ENCODE measurements around the gene POLL. TPM values are rescaled to one million over a fixed set of nuclear protein-coding genes. Genes with fewer than 3 reads are reported as not detected.

Gene POLL
- total and polyA plus RNA-seq, 2 of the 4 experiments (the other 2 are of a cell fraction): 6.3 to 23.7 TPM

DNA sequence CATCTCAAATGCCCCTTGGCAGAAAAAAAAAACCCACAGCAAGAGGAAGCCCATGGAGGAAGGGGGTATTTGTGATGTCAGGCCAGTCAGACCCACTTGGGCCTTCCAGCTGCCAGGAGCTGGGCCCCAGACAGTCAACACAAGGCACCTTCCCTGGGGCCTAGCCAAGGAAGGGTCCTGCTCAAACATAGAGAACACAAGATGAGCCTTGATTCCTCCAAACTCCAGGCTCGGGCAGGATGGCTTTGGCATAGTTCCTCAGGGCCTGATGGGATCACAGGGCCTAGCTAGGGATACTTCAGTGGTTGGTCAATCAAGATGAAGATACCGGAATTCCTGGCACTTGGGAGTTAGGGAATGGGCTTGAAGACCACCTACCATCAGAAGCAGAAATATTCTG is 30.8 kb upstream of the POLL start:
- ChIA-PET CTCF (no interaction called here), POLR2A (ENCODE audit: unreplicated experiment) (no interaction called here)
- no peaks in the 10 kb centered on the region for H4K20me1 ChIP-seq (ENCODE audit: insufficient read depth, low read length)
- H3K79me1 ChIP-seq (ENCODE audit: low read depth in 1 of 2, low read length in 2 of 2): no peaks in the 10 kb centered on the region
- H2AFZ ChIP-seq (replicated peaks; ENCODE audit: low read length, poor library complexity): no peak overlapping the region
- no peak overlapping the region for H2BK5ac ChIP-seq (ENCODE audit: low read depth, low read length, poor library complexity, severe bottlenecking)
- H3K23ac ChIP-seq (ENCODE audit: low read depth, low read length): no peak overlapping the region
- H3K27ac ChIP-seq (ENCODE audit: insufficient read depth, low read length): no peak overlapping the region
- intact Hi-C loops (cut with micrococcal nuclease): no loop called here
- DNase-seq: no peak
- peaks cover 2% of the 10 kb centered on the region; the same call in 1 of the 2 replicates for H3K9me1 ChIP-seq (ENCODE audit: insufficient read depth, low read length)
- no peak overlapping the region for H4K8ac ChIP-seq (ENCODE audit: low read depth in 2 of 2, low read length in 2 of 2)
- dilution Hi-C loops (cut with HindIII; ENCODE audit: low sequenced_read_pairs, unreplicated experiment): no loop called here
- H2BK120ac ChIP-seq (ENCODE audit: low read depth, low read length): no peak overlapping the region
- H3K56ac ChIP-seq (ENCODE audit: extremely low read depth, insufficient read depth, low read length): no peak overlapping the region
- H2AK9ac ChIP-seq (replicated peaks; ENCODE audit: low read depth, low read length, poor library complexity): no peak overlapping the region
- no peak for ATAC-seq (ENCODE audit: low read depth)
- H3K27me3 ChIP-seq (ENCODE audit: control insufficient read depth, insufficient read depth, low read length): no peaks in the 10 kb centered on the region
- H2BK15ac ChIP-seq (ENCODE audit: low read depth, low read length): no peak overlapping the region
- no peak overlapping the region for H3K4ac ChIP-seq (ENCODE audit: low read depth, low read length)
- no TSS peak for BruUV-seq (replicated peaks)
- TF ChIP-seq, protein P1, sequence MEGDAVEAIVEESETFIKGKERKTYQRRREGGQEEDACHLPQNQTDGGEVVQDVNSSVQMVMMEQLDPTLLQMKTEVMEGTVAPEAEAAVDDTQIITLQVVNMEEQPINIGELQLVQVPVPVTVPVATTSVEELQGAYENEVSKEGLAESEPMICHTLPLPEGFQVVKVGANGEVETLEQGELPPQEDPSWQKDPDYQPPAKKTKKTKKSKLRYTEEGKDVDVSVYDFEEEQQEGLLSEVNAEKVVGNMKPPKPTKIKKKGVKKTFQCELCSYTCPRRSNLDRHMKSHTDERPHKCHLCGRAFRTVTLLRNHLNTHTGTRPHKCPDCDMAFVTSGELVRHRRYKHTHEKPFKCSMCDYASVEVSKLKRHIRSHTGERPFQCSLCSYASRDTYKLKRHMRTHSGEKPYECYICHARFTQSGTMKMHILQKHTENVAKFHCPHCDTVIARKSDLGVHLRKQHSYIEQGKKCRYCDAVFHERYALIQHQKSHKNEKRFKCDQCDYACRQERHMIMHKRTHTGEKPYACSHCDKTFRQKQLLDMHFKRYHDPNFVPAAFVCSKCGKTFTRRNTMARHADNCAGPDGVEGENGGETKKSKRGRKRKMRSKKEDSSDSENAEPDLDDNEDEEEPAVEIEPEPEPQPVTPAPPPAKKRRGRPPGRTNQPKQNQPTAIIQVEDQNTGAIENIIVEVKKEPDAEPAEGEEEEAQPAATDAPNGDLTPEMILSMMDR (conservative IDR thresholded peaks at IDR 0.05; ENCODE audit: low read depth, low read length): no peak
- H2AK5ac ChIP-seq (ENCODE audit: low read depth, low read length): no peak overlapping the region
- no peak overlapping the region for H3K14ac ChIP-seq (replicated peaks; ENCODE audit: low read depth, low read length)
- H3K4me1 ChIP-seq (ENCODE audit: control insufficient read depth, insufficient read depth, low read length): no peaks in the 10 kb centered on the region
- H3K9me3 ChIP-seq (ENCODE audit: control insufficient read depth, insufficient read depth, low read length): no peaks in the 10 kb centered on the region
- no peak overlapping the region for H4K91ac ChIP-seq (ENCODE audit: insufficient read depth, low read depth, low read length)
- no peak overlapping the region for H4K5ac ChIP-seq (ENCODE audit: low read depth, low read length)
- H3K4me2 ChIP-seq (ENCODE audit: low read depth, low read length): no peak overlapping the region
- H3K9ac ChIP-seq (ENCODE audit: low read depth, low read length): no peak overlapping the region
- H2BK20ac ChIP-seq (ENCODE audit: low read depth, low read length): no peak overlapping the region
- WGBS, 2 experiments (ENCODE audit: extremely low coverage in 2 of 2, insufficient read length in 1 of 2): no CpG with 5 or more reads among the region's 2 CpGs
- H3K36me3 ChIP-seq (ENCODE audit: control insufficient read depth, insufficient read depth, low read length): peaks cover 9% of the 10 kb centered on the region
- in situ Hi-C loops (cut with MboI; ENCODE audit: low sequenced_read_pairs): no loop called here
- H3K4me3 ChIP-seq (ENCODE audit: insufficient read depth, low read depth, low read length): no peak overlapping the region
- H3K18ac ChIP-seq (ENCODE audit: low read depth, low read length): no peak overlapping the region

All from IMR-90 (cell line).